Measurements from ENCODE around the gene CNTN4. TPM values are rescaled to one million over a fixed set of nuclear protein-coding genes. Genes with fewer than 3 reads are reported as not detected.

Gene CNTN4
- total and polyA plus RNA-seq, 4 donors: 1.2 to 3.8 (median 2.6) TPM

GRCh38 chr3:2130726-2131125 is 32.1 kb downstream of the CNTN4 start:
- Histone ChIP-seq H3K27ac (ENCODE audit: low read depth in 1 of 2, low read length in 2 of 2) (no peak overlapping the region), H3K9me3 (ENCODE audit: control insufficient read depth in 4 of 4, low read length in 3 of 4) (no peaks in the 10 kb centered on the region), H3K9ac (ENCODE audit: low read depth in 1 of 2, low read length in 2 of 2) (no peak overlapping the region), H3K4me3 (ENCODE audit: low read depth in 1 of 3, low read length in 3 of 3) (no peak overlapping the region), H3K4me1 (ENCODE audit: control insufficient read depth in 4 of 4, insufficient read depth in 4 of 4, low read length in 3 of 4) (no peaks in the 10 kb centered on the region), H3K27me3 (ENCODE audit: control insufficient read depth in 4 of 4, insufficient read depth in 4 of 4, low read length in 3 of 4) (no peaks in the 10 kb centered on the region), H3K36me3 (ENCODE audit: control insufficient read depth in 4 of 4, insufficient read depth in 3 of 4, low read depth in 1 of 4, low read length in 3 of 4) (no peaks in the 10 kb centered on the region)
- WGBS: 28% methylated on average over 2 of the region's 2 CpGs
- DNase-seq (ENCODE audit: low spot score): no peak
- TF ChIP-seq EGR1 (IDR thresholded peaks at IDR 0.05; ENCODE audit: low read depth in 2 of 2): no peak
- TF ChIP-seq SP1 (IDR thresholded peaks at IDR 0.05): no peak
- TF ChIP-seq FOXA1 (IDR thresholded peaks at IDR 0.05): no peak
- no peak for TF ChIP-seq RAD21 (IDR thresholded peaks at IDR 0.05)
- TF ChIP-seq HNF4G (IDR thresholded peaks at IDR 0.05): no peak
- TF ChIP-seq JUND (IDR thresholded peaks at IDR 0.05): no peak
- TF ChIP-seq YY1 (IDR thresholded peaks at IDR 0.05): no peak
- TF ChIP-seq HNF4A (conservative IDR thresholded peaks at IDR 0.05): no peak
- no peak for TF ChIP-seq CTCF (IDR thresholded peaks at IDR 0.05; ENCODE audit: low read depth, low read length, missing input control)
- TF ChIP-seq MAX (IDR thresholded peaks at IDR 0.05): no peak
- TF ChIP-seq ZBTB33 (IDR thresholded peaks at IDR 0.05): no peak
- TF ChIP-seq FOXA2 (IDR thresholded peaks at IDR 0.05): no peak
- no peak for TF ChIP-seq NR2F2 (IDR thresholded peaks at IDR 0.05)
- TF ChIP-seq ATF3 (IDR thresholded peaks at IDR 0.05): no peak
- no peak for TF ChIP-seq GABPA (IDR thresholded peaks at IDR 0.05 in 1 of 2, conservative IDR thresholded peaks at IDR 0.05 in 1 of 2)
- no peak for TF ChIP-seq RXRA (IDR thresholded peaks at IDR 0.05)
- TF ChIP-seq TAF1 (conservative IDR thresholded peaks at IDR 0.05): no peak

GRCh38 chr3:2133146-2133545 is 34.5 kb downstream of the CNTN4 start:
- Histone ChIP-seq H3K27ac (ENCODE audit: low read depth in 1 of 2, low read length in 2 of 2) (no peak overlapping the region), H3K4me3 (ENCODE audit: low read depth in 1 of 3, low read length in 3 of 3) (no peak overlapping the region), H3K36me3 (ENCODE audit: control insufficient read depth in 4 of 4, insufficient read depth in 3 of 4, low read depth in 1 of 4, low read length in 3 of 4) (no peaks in the 10 kb centered on the region), H3K4me1 (ENCODE audit: control insufficient read depth in 4 of 4, insufficient read depth in 4 of 4, low read length in 3 of 4) (no peaks in the 10 kb centered on the region), H3K9ac (ENCODE audit: low read depth in 1 of 2, low read length in 2 of 2) (no peak overlapping the region), H3K9me3 (ENCODE audit: control insufficient read depth in 4 of 4, low read length in 3 of 4) (no peaks in the 10 kb centered on the region), H3K27me3 (ENCODE audit: control insufficient read depth in 4 of 4, insufficient read depth in 4 of 4, low read length in 3 of 4) (no peaks in the 10 kb centered on the region)
- DNase-seq (ENCODE audit: low spot score): no peak
- TF ChIP-seq FOXA1 (IDR thresholded peaks at IDR 0.05) (no peak), FOXA2 (IDR thresholded peaks at IDR 0.05) (no peak), ATF3 (IDR thresholded peaks at IDR 0.05) (no peak), YY1 (IDR thresholded peaks at IDR 0.05) (no peak), NR2F2 (IDR thresholded peaks at IDR 0.05) (no peak), REST (IDR thresholded peaks at IDR 0.05) (no peak), MAX (IDR thresholded peaks at IDR 0.05) (no peak), JUND (IDR thresholded peaks at IDR 0.05) (no peak), GABPA (IDR thresholded peaks at IDR 0.05 in 1 of 2, conservative IDR thresholded peaks at IDR 0.05 in 1 of 2) (no peak), EGR1 (IDR thresholded peaks at IDR 0.05; ENCODE audit: low read depth in 2 of 2) (no peak), HNF4A (conservative IDR thresholded peaks at IDR 0.05) (no peak), CTCF (IDR thresholded peaks at IDR 0.05; ENCODE audit: low read depth, low read length, missing input control) (no peak), RAD21 (IDR thresholded peaks at IDR 0.05) (no peak), HNF4G (IDR thresholded peaks at IDR 0.05) (no peak), SP1 (IDR thresholded peaks at IDR 0.05) (no peak), ZBTB33 (IDR thresholded peaks at IDR 0.05) (no peak)

Measured in liver (tissue), 9 donors.